OCI-LY7 (cell line): ENCODE results near the gene RNF168.
"Not testable (repeated sequence)": the region's sequence is repeated elsewhere in the genome, so short reads cannot be mapped to it uniquely, and the experiment has no call there.

Source experiments
- EZH2phosphoT487 ChIP-seq: fragments of 200-600 bp; sonication (generic); IDR thresholded peaks from 2 replicates; pipeline ENCODE4 v1.6.1; 2018; ENCODE audit warnings: low read depth, borderline replicate concordance, mild to moderate bottlenecking, mixed run types, antibody characterized with exemption, low read length, moderate library complexity, mixed read lengths
- TF ChIP-seq, protein P1 (sequence below): fragments of 200-600 bp; sonication (generic); conservative IDR thresholded peaks from 2 replicates; pipeline ENCODE4 v1.5.1; 2014; ENCODE audit warnings: mild to moderate bottlenecking, antibody characterized with exemption, low read length, moderate library complexity, mixed read lengths

DNA sequence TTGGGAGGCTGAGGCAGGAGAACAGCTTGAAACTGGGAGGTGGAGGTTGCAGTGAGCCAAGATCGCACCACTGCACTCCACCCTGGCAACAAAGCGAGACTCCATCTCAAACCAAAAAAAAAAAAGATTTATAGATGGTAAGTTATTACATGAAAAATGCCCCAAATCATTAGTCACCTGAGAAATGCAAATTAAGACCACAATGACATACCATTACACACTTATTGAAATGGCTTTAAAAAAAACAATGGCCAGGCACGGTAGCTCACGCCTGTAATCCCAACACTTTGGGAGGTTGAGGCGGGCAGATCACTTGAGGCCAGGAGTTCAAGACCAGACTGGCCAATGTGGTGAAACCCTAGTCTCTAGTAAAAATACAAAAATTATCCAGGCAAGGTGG is 81.9 kb downstream of the RNF168 start:
- not testable (repeated sequence) for TF ChIP-seq EZH2phosphoT487
- TF ChIP-seq, protein P1, sequence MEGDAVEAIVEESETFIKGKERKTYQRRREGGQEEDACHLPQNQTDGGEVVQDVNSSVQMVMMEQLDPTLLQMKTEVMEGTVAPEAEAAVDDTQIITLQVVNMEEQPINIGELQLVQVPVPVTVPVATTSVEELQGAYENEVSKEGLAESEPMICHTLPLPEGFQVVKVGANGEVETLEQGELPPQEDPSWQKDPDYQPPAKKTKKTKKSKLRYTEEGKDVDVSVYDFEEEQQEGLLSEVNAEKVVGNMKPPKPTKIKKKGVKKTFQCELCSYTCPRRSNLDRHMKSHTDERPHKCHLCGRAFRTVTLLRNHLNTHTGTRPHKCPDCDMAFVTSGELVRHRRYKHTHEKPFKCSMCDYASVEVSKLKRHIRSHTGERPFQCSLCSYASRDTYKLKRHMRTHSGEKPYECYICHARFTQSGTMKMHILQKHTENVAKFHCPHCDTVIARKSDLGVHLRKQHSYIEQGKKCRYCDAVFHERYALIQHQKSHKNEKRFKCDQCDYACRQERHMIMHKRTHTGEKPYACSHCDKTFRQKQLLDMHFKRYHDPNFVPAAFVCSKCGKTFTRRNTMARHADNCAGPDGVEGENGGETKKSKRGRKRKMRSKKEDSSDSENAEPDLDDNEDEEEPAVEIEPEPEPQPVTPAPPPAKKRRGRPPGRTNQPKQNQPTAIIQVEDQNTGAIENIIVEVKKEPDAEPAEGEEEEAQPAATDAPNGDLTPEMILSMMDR: not testable (repeated sequence)
